ENCODE results near the gene RBMXL2.

RBMXL2 gene

DNA sequence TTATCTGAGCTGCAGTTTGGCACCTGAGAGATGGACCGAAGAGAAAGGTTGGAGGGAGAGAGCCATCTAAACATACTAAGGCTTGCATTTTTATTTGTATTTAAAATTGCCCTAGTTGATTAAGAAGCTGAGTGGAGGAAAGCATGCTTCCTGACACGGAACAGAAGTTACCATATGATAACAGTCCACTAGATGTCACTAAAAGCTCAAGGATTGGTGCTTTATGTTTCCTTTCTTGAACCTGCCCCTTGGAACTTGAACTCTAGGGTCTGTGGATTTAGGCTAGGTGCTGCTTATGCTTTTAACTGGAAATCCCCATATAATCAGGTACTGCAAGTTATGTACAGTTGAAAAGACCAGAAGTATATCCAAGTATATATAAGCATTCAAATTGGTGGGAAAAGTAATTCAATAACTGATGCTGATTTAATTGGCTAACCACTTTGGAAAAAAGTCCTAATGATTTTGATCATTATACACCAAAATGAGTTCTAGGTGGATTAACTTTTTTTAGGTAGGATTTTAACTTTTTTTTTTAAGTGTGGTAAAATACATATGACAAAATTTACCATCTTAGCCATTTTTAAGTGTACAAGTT is 9.5 kb downstream of the RBMXL2 start:
- peak; percentile 77 for DNase-seq (ENCODE audit: low spot score)
- TF ChIP-seq, protein P1, sequence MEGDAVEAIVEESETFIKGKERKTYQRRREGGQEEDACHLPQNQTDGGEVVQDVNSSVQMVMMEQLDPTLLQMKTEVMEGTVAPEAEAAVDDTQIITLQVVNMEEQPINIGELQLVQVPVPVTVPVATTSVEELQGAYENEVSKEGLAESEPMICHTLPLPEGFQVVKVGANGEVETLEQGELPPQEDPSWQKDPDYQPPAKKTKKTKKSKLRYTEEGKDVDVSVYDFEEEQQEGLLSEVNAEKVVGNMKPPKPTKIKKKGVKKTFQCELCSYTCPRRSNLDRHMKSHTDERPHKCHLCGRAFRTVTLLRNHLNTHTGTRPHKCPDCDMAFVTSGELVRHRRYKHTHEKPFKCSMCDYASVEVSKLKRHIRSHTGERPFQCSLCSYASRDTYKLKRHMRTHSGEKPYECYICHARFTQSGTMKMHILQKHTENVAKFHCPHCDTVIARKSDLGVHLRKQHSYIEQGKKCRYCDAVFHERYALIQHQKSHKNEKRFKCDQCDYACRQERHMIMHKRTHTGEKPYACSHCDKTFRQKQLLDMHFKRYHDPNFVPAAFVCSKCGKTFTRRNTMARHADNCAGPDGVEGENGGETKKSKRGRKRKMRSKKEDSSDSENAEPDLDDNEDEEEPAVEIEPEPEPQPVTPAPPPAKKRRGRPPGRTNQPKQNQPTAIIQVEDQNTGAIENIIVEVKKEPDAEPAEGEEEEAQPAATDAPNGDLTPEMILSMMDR (IDR thresholded peaks at IDR 0.05; ENCODE audit: extremely low read depth, missing control alignments), result peak; percentile 21

- TF ChIP-seq, protein P1 (IDR thresholded peaks at IDR 0.05; ENCODE audit: extremely low read depth, missing control alignments), result no peak
- no peak for DNase-seq (ENCODE audit: low spot score)
These were observed 27.0 kb downstream of the RBMXL2 start for GRCh38 chr11:7115780-7116179.

GRCh38 chr11:7116370-7116769 is 27.6 kb downstream of the RBMXL2 start:
- DNase-seq (ENCODE audit: low spot score), result no peak
- TF ChIP-seq, protein P1 (IDR thresholded peaks at IDR 0.05; ENCODE audit: extremely low read depth, missing control alignments), result no peak

DNA sequence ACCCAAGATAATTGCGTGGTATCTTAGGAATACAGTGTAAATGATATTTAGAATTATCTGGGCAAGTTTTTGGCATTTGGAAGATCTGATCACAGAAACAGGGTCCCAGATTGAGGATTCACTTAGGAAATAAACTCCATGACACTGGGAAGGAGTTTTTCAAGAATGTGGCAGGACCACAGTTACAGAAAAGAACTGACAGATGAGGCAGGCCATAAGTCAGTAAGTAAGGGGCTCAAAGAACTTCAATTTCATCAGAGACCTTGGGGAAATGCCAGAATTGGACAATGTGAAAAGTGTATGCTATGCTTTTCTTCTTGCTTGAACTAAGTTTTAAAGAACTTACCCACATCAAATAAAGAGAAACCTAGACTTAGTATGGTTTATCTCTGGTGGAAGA is 49.3 kb downstream of the RBMXL2 start:
- DNase-seq (ENCODE audit: low spot score), result no peak
- TF ChIP-seq, protein P1 (IDR thresholded peaks at IDR 0.05; ENCODE audit: extremely low read depth, missing control alignments), result no peak
